8988T (cell line): ENCODE data around the gene PWWP2B.

Experiments
- DNase-seq: peaks from one replicate; pipeline ENCODE4 v3.0.0; 2011

The PWWP2B gene

DNA sequence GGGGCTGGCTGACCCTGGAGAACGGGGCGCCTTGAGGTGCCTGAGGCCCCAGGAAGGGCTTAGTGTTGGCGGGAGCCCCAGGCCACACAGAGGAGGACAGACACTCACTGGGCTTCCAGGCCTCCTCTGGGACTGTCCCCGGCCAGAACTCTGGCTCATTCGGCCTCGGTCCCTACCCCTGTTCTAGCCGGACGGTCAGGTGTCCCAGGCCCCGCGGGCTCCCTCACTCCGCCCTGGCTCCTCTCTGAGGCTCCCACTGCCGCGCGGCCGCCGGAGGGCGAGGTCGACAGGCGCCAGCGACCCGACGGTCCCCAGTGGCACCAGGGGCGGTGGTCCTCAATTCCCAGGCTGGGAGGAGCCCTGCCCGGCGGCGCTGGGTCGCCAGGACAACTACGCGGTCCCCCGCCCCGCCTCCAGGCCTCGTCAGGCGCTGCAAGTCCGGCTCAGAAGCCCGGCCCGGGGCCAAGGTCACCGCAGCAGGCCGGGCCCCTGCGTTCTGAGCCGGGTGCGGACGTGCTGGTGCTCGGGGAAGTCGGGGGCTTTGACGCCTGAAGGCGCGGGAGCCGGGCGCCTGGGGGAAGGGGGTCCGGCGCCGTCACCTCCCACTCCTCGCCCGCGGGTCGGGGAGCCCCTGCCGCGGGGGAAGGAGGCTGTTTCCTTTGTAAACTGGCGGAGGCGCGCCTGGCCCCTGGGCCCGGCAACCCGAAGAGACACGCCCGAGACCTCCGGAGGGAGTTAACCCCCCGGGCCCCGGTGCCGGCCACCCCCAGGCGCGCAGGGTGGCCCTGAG lies 1.1 kb upstream of the PWWP2B start:
- no peak for DNase-seq

DNA sequence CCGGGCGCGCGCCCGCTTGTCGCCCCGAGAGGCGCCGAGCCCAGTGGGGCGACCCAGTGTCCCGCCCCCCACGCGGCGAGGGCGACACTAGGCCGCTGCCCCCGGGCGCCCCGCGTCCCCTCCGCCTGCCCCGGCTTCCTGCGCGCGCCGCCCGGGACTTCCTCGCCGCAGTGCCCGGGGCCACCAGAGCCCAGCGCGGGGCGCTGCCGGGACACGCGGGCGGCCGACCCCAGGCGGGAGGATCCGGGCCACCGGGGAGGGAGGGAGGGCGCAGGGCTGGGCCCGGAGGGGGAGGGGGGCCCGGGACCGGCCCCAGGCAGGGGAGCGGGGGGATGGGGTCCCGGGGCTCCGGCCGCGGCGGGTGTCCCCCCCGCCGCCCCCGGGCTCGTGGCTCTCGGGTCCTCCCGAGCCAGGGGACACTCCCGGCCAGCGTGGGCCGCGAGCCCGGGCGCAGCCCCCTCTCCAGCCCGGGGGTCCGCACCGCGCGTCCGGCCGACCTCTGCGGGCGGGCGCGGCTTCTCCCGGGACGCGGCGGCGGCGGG lies 435 bp upstream of the PWWP2B start:
- DNase-seq, result no peak

DNA sequence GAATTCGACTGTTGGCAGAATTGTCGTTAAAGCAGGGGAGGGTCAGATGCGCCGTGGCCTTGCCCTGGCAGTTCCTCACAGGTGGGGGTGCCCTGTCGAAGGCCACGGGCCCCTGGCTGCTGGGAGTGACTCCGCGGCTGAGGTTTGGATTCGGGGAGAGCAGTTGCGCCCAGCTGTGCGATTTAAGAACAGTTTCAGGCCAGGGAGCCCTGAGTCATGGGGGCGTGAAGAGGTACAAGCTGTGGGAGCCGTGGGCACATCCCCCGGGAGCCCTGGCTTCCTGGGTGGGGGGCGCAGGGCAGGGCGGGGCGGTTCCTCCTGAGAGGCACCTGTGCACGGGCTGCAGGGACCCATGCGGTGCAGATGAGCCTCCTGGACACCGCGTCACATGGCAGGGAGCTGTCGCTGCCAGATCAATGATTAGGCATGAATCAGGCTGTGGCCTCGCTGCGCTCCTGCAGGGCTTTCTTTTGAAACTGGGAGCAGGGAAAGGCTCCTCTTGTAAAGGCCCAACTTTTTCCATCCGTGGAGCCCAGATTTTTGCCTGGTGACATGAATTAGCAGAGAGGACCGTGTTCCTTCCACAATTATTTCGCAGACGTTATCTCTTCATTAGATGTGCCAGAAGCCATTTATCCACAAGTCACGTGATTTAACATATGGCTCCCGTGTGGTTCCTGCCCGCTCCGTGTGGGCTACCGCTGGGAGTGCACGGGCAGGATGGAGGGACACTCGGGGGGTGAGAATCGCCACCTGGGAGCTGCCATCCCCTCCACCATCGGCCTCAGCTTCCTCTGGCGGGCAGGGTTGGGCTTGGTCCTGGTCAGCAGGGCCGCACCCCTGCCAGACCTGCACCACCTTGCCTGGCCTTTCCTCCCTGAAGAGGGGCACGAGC lies 918 bp downstream of the PWWP2B start:
- no peak for DNase-seq

DNA sequence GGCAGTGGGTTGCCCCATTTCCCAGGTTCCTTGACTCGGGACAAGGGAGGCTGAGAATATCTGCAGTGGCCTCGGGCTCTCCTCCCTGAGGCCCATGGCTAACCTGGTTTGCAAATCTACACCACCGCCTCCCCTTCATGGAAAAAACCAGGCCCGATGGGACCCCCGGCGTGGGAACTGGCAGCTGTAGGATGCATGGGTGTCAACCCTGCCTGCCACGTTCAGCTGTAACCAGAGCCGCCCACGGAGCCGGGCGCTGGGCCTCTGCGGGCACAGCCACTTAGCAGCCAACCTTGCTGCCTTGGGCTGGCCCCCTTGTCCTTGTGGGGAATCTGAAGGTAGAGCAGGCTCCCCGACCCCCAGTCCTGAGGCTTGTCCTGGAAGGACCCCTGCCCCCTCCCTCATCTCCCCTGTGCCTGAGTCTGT lies 1.6 kb downstream of the PWWP2B start:
- no peak for DNase-seq

DNA sequence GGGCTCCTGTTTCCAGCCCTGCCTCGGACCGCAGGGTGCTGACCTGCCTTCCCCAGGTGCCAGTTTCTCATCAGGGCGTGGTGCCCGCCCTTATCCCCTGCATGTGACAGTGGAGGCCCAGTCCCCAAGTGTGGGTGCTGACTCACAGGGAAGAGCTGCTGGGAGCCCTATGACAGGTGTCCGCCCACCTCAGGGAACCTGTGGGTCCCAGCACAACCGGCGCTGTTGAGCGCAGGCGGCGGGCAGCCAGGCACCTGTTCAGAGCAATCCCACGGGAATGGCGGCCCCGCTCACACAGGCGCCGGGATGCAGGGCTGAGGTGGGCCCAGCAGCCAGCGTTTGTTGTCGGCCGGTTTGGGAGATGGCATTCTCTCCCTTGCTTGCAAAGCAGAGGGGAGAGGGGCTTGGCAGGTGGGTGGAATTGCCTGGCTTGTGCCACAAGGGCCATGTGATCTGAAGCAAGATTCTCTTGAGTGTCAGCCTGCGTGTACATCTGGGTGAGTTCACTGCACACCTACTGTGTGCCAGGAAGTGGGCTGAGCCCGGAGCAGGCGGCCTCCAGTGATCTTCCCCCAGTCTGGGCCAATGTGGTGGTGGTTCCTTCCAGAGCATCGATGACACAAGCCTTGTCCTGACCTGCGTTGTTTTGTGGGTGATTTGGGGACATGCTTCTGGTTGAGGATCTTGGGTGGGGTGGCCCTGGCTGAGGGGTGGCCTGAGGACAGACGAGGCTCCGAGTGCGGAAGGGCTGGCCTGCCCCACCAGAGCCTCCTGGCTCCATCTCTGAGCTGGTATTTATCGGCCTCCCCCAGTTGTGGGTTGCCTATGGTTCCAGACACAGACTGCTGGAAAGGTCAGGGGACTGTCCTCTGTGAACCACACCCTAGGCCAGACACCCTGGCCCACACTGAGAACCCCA lies 2.4 kb downstream of the PWWP2B start:
- DNase-seq, result no peak

DNA sequence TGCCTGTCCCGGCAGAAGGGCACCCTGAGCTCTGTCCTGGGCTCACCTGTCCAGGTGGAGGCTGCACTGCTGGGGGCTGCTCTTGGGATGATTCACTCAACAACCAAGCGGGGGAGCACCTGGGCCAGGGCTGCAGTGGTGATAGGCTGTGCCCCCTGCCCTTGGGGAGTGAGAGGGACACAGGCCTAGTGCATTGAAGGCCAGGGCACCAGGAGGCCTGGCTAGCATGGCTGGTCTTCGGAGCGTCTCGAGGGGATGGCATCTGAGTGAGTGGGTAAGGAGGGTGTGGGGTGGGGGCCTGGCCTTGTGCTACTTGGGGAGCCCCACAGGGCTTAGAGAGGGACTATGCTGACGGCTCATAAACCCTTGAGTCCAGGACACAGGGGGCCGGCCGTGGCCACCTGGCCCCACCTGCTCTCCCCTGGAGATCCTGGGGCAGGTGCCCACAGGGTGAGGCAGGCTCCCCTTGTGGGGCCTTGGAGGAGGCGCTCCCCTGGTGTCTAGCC lies 3.1 kb downstream of the PWWP2B start:
- DNase-seq, result no peak

DNA sequence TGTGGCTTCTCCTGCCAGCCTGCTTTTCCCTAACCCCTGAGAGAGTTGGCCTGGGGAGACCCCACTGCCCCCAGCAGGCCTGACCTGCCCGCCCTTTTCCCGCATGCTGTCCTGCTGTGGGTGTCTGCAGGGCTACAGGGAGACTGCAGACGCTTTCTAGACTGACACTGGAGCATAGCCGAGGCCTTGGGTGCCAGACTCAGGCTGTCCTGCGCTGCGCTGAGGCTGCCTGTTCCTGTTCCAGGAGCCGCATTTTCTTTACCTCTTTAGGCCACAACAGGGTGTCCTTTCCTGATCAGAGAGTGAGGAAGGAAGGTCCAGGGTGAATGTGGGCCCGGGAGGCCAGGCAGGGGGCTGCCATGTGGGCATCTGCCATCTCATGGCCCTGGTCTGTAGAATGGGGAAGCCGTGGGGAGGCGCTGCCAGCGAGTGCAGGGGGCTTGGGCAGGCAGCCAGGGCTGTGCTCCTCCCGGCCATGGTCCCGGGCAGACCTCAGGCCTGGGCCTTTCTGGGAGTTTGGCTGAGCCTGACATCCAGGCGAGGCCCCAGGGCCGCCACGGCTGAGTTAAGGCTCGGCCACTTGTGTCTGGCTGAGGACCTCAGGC lies 3.6 kb downstream of the PWWP2B start:
- no peak for DNase-seq

DNA sequence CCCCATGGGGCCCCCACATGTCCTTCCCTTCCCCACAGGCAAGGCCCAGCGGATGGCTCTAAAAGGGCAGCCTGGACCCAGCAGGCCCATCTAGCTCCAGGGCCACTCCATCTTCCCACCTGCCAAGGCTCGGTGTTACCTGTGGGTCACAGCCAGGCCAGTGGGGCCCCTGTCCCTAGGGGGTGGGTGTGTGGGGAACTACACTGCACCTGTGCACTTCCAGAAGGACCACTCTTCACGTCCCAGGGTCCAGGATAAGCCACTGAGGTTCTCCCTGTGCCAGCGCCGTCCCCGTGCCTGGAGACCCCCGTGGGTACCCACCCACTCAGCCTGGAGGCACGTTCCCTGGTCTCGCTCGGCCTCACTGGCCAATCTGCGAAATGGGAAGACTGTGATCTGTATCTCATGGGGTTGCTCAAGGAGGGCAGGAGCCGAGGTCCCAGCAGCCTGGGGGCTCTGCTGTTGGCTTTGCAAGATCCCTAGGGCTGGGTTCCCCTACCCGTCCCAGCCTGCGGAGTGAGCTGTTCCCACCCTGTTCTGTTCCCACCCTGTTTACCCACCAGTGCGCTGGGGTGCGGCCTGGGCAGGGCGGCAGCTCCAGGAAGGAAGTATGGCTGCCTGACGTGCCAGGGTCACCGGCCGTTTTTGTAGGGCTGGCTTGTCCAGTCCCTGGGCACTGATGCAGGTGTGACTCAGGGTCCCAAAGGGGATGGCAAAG lies 4.6 kb downstream of the PWWP2B start:
- no peak for DNase-seq

DNA sequence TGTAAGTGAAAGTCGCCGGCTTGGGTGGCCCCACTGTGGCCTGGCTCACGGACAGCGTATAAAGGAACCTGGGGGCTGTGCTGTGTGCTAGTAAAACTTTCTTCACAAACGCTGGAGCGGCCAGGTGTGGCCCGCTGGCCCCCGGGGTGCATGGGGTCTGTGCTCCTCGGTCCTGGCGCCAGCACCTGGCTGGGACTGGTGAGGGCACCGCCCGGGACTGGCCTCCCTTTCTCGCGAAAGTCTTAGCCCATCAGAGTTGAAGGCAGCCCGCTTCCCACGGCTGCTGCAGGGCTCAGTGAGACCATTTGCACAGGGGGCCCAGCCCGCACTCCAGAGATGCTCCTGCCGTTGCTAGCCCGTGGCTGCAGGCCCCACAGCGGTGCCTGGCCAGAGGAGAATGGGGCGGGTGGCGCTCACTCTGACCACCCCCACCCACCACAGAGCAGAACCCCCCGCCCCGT lies 5.8 kb downstream of the PWWP2B start:
- DNase-seq, result no peak

DNA sequence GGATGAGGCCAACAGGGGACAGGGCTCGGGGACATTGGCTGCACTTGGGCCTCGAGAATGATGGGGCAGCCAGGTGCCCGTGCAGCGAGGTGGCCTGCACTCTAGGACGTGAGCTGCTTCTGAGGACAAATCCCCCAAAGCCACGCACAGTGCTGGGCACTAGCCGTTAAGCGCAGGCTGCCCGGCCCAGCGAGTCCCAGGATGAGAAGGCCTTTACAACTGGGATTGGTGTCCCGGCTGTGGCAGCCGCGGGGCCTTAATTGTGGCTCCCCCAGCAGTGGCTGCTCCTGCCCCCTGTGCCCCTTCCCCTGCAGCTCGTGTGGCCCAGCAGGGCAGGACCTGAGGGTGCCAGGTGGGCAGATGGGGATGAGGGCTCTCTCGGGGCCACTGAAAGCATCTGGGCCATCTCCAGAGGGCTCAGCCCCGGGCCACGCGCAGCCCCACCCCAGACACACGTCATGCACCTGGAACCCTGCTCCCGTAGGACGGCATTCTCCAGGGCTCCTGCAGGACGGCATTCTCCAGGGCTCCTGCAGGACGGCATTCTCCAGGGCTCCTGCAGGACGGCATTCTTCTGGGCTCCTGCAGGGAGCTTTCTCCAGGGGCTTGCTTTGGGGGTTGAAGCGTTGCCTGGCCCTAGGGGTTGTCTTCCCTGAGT lies 6.6 kb downstream of the PWWP2B start:
- DNase-seq, result no peak

DNA sequence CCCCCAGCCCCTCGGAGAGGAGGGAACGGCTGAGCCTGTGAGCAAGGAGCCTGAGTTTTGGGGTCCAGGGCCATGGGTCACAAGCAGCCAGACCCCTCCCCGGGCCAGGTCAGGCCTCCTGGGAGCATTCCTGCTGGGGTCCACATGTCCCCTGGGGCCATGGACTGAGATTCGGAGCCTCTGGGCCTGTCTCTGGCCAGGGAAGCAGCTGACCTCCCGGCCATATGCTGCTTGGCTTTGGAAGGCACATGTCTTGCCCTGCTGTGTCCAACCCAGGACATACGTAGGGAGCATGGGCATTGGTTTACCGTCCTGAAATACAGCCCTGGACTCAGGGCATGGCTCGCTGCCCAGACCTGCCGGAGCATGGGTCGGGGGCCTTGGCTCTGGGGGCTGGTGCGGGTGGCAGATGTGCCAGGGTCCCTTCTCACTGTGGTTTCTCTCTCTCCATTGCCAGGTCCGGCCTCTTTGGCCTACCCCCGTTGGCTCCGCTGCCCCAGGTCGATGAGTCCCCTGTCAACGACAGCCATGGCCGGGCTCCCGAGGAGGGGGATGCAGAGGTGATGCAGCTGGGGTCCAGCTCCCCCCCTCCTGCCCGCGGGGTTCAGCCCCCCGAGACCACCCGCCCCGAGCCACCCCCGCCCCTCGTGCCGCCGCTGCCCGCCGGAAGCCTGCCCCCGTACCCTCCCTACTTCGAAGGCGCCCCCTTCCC lies 7.3 kb downstream of the PWWP2B start:
- DNase-seq, result no peak

DNA sequence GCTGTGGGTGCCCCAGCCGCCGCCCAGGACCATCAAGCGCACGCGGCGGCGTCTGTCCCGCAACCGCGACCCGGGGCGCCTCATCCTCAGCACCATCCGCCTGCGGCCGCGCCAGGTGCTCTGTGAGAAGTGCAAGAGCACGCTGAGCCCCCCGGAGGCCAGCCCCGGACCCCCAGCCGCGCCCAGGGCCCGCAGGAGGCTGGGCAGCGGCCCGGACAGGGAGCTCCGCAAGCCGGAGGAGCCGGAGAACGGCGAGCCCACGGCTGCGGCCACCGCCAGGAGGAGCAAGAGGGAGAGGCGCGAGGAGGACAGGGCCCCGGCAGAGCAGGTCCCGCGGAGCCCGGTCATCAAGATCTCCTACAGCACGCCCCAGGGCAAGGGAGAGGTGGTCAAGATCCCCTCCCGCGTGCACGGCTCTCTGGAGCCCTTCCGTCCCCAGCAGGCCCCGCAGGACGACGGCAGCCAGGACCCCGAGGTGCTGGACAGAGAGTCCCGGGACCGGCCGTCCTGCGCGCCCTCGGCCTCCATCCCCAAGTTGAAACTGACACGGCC lies 8.0 kb downstream of the PWWP2B start:
- DNase-seq, result no peak

DNA sequence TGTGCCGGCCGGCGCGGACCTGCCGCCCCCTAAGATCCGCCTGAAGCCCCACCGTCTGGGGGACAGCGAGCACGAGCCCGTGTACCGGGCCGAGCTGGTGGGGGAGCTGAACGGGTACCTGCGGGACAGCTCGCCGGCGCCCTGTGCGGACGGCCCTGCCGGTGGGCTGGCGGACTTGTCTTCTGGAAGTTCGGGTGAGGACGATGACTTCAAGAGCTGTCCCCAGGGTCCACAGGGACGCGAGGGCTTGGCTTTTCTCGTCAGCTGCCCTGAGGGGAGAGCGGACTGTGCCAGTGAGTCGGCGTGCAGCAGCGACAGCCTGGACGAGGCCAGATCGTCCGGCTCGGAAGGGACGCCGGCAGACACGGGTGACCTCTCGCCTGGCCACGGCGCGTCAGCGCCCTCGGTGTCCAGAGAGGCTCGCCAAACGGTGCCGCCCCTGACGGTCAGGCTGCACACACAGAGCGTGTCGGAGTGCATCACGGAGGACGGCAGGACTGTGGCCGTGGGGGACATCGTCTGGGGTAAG lies 8.5 kb downstream of the PWWP2B start:
- DNase-seq, result no peak

DNA sequence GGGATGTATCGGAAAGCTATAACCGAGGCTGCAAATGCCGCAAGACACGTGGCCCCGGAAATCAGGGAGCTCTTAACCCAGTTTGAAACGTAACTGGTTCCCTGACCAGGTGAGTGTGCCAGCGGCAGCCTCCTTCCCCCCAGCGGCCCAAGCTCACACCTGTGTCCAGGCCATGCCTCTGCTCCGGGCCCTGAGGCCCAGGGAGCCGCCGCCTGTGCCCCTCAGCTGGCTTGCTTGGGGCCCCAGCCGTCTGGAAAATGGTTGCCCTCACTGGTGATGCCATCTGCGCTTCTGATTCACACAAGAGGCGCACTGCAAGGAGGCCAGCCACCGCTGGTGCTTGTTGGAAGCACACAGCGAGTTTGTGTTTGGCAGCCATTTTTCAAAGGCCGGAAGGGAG lies 9.2 kb downstream of the PWWP2B start:
- no peak for DNase-seq

DNA sequence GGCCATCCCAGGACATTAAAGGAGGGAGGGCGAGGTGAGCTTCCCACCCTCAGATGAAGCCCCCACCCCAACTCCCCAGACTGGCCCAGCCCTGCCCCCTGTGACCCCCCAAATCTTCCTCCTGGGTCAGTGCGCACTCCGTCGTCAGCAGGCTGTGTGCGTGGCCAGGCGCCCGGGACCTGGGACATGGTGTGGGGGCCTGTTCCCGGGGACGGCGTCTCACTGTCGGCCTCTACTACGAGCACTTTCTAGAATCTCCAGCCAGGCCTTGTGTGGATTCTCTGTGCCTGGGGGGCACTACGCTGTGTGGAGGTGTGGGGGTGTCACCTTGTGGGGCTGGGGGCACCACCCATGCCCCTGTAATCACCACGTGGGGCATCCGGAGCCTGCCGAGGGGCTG lies 9.8 kb downstream of the PWWP2B start:
- DNase-seq, result no peak

DNA sequence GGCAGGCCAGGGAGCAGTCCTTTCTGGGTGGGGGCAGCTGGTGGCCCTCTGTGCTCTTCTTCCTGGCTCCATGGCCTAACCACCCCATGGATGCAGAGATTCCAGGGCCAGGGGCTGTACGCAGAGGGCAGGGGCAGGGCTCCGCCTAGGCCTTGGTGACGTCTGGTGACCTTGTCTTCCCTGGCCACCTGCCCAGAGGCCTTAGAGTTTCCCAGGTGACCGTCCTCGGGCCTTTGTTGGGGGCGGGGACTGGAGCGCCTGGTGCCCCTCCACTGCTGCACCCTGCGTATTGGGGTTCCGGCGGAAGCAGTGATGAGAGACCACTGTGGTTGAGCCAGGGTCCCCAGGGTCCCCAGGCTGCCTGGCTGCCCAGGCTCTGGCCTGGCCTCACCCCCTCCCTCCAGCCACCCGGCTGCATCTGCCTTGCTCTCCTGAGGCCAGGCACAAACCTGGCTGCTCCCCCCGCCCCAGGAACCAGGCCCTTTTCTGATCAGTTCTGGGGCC lies 10.3 kb downstream of the PWWP2B start:
- DNase-seq, result no peak

DNA sequence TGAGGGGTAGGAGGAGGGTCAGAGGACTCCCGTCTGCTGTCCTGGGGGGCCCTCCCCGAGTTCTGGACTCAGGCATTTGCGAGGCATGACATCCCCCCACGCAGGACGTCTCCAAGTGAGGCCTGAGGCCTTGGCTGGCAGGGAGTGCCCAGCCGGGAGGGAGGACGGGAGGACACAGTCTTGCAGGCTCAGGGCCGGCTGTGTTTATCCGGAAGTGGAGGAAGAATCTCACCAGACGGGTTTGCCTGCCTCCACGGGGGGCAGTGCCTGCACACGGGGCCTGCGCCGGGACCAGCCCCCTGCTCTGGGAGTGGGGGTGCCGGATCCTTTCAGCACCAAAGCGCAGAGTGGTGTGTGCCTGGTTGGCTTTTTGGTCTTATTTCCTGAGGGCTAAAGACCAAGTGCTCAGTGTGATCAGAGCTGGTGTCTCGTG lies 10.9 kb downstream of the PWWP2B start:
- DNase-seq, result no peak

DNA sequence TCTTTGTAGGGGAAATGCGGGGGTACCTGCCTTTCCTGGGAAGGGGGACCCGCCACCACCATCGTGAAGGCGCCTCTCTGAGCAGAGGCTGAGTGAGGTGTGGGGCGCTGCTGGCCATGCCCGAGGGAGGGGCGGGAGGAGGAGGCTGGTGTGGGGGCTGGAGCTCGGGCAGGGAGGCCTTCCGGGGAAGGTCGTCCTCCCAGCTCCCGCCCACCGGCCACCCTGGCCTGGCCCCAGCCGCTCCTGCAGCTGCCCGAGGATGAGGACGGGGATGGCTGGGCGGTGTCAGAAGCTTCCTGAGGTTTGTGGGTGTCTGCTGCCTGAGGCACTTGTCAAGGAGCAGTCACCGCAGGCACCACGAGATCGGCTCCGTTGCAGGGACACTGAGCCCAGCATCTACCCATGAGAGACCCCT lies 11.4 kb downstream of the PWWP2B start:
- DNase-seq, result no peak
